Stimulated activated CD8-positive, alpha-beta memory T cell treated with anti-CD3 and anti-CD28 coated beads, Interleukin-2, amount 100 ng/mL, for 48 hours (primary cell): Measurements from ENCODE around the gene PCDHA9.
"Not testable (repeated sequence)": the region's sequence is repeated elsewhere in the genome, so short reads cannot be mapped to it uniquely, and the experiment has no call there.

Experiments
- DNase-seq, 2 donors: peaks; one replicate each; pipeline ENCODE4 v3.0.0-alpha.2; 2020; ENCODE audit warnings: low read depth in 2 of 2

The PCDHA9 gene, protein sequence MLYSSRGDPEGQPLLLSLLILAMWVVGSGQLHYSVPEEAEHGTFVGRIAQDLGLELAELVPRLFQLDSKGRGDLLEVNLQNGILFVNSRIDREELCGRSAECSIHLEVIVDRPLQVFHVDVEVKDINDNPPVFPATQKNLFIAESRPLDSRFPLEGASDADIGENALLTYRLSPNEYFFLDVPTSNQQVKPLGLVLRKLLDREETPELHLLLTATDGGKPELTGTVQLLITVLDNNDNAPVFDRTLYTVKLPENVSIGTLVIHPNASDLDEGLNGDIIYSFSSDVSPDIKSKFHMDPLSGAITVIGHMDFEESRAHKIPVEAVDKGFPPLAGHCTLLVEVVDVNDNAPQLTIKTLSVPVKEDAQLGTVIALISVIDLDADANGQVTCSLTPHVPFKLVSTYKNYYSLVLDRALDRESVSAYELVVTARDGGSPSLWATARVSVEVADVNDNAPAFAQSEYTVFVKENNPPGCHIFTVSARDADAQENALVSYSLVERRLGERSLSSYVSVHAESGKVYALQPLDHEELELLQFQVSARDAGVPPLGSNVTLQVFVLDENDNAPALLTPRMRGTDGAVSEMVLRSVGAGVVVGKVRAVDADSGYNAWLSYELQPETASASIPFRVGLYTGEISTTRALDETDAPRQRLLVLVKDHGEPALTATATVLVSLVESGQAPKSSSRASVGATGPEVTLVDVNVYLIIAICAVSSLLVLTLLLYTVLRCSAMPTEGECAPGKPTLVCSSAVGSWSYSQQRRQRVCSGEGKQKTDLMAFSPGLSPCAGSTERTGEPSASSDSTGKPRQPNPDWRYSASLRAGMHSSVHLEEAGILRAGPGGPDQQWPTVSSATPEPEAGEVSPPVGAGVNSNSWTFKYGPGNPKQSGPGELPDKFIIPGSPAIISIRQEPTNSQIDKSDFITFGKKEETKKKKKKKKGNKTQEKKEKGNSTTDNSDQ

DNA sequence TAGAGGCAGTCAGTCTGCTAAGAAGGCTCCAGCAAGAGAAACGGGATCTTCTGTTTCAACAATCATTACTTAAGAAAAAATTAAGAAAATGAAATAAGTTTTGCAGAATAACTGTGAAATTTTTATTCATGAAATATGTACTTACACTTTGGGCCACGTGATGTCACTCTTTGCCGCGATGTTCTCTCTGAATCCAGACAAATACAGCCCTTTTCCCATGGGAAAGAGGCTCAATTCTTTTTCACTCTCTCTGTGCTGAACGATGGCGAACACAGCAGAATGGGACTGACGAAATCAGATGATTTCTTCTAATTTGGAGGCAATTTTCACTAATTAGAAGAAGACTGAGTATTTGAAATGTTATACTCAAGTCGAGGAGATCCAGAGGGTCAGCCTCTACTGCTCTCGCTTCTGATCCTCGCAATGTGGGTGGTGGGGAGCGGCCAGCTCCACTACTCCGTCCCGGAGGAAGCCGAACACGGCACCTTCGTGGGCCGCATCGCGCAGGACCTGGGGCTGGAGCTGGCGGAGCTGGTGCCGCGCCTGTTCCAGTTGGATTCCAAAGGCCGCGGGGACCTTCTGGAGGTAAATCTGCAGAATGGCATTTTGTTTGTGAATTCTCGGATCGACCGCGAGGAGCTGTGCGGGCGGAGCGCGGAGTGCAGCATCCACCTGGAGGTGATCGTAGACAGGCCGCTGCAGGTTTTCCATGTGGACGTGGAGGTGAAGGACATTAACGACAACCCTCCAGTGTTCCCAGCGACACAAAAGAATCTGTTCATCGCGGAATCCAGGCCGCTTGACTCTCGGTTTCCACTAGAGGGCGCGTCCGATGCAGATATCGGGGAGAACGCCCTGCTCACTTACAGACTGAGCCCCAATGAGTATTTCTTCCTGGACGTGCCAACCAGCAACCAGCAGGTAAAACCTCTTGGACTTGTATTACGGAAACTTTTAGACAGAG lies at the start of gene PCDHA9:
PCDHA9 (plus strand) TSS at position 244 of the 964 bp plus-strand sequence; CDS start at position 358, 114 bp downstream.
- DNase-seq: not testable (repeated sequence)

DNA sequence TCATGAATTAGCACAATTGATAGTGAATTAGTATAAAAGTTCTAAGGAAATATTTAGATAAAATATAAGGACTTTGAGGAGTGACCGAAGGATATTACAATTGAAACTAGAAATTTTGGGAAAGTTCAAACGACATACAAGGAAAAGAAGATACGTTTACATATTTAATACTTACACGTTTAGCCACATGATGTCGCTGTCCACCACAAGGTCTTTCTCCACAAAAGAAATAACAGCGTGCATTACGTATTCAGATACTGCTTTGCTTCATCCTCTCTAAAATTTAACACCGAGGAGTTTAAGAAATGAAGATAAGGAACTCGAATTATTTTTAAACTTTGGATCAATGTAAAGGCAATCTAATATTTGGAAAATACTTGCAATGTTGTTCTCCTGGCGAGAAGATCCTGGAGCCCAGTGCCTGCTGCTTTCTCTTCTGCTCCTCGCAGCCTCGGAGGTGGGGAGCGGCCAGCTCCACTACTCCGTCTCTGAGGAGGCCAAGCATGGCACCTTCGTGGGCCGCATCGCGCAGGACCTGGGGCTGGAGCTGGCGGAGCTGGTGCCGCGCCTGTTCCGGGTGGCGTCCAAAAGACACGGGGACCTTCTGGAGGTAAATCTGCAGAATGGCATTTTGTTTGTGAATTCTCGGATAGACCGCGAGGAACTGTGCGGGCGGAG lies 47.2 kb upstream of the PCDHA9 start, which contains the start of gene PCDHA3:
PCDHA3 (plus strand) TSS at position 242 of the 678 bp plus-strand sequence.
- DNase-seq: no peak

DNA sequence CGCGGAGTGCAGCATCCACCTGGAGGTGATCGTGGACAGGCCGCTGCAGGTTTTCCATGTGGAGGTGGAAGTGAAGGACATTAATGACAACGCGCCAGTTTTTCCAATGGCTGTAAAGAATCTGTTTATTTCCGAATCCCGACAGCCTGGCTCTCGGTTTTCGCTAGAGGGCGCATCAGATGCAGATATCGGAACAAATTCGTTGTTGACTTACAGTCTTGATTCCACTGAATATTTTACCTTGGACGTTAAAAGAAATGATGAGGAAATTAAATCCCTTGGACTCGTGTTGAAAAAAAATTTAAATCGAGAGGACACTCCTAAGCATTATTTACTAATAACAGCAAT lies 46.7 kb upstream of the PCDHA9 start:
- no peak for DNase-seq

DNA sequence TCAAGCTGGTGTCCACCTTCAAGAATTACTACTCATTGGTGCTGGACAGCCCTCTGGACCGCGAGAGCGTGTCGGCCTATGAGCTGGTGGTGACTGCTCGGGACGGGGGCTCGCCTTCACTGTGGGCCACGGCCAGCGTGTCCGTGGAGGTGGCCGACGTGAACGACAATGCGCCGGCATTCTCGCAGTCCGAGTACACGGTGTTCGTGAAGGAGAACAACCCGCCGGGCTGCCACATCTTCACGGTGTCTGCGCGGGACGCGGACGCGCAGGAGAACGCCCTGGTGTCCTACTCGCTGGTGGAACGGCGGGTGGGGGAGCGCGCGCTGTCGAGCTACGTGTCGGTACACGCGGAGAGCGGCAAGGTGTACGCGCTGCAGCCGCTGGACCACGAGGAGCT lies 45.8 kb upstream of the PCDHA9 start:
- not testable (repeated sequence) for DNase-seq

DNA sequence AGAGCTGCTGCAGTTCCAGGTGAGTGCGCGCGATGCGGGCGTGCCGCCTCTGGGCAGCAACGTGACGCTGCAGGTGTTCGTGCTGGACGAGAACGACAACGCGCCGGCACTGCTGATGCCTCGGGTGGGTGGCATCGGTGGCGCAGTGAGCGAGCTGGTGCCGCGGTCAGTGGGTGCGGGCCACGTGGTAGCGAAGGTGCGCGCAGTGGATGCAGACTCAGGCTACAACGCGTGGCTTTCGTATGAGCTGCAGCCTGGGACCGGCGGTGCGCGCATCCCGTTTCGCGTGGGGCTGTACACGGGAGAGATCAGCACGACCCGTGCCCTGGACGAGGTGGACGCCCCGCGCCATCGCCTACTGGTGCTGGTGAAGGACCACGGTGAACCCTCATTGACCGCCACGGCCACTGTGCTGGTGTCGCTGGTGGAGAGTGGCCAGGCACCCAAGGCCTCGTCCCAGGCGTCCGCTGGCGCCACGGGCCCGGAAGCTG lies 45.4 kb upstream of the PCDHA9 start:
- no peak for DNase-seq

DNA sequence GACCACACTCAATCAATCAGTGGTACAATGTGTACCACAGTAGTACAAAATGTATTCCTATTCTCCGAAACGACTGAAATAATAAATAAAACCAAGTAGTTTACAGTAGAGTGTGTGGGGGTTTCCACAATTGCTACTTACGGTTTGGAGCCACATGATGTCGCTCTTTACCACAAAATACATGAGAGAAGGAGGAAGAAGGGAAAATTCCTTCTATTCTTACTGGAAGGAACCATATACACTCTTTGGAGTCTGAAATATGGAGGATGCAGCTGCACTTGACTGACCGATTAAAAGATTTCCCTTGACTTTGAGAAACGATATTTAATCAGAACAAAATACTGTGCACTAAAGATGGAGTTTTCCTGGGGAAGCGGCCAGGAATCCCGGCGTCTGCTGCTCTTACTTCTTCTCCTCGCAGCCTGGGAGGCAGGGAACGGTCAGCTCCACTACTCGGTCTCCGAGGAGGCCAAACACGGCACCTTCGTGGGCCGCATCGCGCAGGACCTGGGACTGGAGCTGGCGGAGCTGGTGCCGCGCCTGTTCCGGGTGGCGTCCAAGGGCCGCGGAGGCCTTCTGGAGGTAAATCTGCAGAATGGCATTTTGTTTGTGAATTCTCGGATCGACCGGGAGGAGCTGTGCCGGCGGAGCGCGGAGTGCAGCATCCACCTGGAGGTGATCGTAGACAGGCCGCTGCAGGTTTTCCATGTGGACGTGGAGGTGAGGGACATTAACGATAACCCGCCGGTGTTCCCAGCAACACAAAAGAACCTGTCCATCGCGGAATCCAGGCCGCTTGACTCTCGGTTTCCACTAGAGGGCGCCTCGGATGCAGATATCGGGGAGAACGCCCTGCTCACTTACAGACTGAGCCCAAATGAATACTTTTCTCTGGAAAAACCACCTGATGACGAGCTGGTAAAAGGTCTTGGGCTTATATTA lies 41.1 kb upstream of the PCDHA9 start, which contains the start of gene PCDHA4:
PCDHA4 (plus strand) TSS at position 235 of the 942 bp plus-strand sequence.
- DNase-seq: no peak

DNA sequence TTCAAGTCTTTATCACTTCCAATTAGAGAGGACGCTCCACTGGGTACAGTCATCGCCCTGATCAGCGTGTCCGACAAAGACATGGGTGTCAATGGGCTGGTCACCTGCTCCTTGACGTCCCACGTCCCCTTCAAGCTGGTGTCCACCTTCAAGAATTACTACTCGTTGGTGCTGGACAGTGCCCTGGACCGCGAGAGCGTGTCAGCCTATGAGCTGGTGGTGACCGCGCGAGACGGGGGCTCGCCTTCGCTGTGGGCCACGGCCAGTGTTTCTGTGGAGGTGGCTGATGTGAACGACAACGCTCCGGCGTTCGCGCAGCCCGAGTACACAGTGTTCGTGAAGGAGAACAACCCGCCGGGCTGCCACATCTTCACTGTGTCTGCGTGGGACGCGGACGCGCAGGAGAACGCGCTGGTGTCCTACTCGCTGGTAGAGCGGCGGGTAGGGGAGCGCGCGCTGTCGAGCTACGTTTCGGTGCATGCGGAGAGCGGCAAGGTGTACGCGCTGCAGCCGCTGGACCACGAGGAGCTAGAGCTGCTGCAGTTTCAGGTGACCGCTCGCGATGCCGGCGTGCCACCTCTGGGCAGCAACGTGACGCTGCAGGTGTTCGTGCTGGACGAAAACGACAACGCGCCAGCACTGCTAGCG lies 39.8 kb upstream of the PCDHA9 start:
- not testable (repeated sequence) for DNase-seq

DNA sequence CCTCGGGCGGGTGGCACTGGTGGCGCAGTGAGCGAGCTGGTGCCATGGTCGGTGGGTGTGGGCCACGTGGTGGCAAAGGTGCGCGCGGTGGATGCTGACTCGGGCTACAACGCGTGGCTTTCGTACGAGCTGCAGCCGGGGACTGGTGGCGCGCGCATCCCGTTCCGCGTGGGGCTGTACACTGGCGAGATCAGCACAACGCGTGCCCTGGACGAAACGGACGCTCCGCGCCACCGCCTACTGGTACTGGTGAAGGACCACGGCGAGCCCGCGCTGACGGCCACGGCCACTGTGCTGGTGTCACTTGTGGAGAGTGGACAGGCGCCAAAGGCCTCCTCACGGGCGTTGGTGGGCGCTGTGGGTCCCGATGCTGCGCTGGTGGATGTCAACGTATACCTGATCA lies 39.3 kb upstream of the PCDHA9 start:
- no peak for DNase-seq

DNA sequence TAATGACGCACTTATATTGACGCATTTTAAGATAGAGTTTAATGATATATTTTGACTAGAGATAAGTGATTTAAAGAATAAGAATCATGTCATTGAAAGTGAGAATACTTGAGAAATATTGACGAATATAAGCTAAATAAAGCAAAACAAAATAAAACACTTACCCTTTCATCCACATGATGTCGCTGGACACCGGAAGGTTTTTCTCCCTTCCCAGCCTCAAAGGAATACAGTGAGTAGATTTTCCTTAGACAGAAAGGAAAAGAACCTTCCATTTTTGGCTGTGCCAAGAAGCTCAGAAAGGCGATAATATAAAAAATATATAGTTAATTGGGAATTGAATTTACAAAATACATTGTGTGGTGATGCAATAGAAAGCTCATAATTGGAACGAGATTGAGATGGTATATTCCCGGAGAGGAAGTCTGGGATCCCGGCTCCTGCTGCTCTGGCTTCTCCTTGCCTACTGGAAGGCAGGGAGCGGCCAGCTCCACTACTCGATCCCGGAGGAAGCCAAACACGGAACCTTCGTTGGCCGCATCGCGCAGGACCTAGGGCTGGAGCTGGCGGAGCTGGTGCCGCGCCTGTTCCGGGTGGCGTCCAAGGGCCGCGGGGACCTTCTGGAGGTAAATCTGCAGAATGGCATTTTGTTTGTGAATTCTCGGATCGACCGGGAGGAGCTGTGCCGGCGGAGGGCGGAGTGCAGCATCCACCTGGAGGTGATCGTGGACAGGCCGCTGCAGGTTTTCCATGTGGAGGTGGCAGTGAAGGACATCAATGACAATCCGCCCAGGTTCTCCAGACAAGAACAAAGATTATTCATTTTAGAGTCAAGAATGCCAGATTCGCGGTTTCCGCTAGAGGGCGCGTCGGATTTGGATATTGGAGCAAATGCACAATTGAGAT lies 26.6 kb upstream of the PCDHA9 start, which contains the start of gene PCDHA5:
PCDHA5 (plus strand) TSS at position 239 of the 906 bp plus-strand sequence.
- peak; percentile 23 to 24 for DNase-seq

DNA sequence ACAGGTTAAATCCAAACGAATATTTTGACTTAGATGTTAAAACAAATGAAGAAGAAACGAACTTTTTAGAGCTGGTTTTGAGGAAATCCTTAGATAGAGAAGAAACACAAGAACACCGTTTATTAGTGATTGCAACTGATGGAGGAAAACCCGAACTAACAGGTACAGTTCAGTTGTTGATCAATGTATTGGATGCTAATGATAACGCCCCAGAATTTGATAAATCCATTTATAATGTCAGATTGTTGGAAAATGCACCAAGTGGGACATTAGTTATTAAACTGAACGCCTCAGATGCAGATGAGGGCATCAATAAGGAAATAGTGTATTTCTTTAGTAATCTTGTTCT lies 25.9 kb upstream of the PCDHA9 start:
- DNase-seq: no peak

DNA sequence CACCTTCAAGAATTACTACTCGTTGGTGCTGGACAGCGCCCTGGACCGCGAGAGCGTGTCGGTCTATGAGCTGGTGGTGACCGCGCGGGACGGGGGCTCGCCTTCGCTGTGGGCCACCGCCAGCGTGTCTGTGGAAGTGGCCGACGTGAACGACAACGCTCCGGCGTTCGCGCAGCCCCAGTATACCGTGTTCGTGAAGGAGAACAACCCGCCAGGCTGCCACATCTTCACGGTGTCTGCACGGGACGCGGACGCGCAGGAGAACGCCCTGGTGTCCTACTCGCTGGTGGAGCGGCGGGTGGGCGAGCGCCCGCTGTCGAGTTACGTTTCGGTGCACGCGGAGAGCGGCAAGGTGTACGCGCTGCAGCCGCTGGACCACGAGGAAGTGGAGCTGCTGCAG lies 25.2 kb upstream of the PCDHA9 start:
- DNase-seq: not testable (repeated sequence)

DNA sequence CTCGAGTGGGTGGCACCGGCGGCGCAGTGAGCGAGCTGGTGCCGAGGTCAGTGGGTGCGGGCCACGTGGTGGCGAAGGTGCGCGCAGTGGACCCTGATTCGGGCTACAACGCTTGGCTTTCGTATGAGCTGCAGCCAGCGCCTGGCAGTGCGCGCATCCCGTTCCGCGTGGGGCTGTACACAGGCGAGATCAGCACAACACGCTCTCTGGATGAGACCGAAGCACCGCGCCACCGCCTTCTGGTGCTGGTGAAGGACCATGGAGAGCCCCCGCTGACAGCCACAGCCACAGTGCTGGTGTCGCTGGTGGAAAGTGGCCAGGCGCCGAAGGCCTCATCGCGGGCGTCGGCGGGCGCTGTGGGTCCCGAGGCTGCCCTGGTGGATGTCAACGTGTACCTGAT lies 24.7 kb upstream of the PCDHA9 start:
- DNase-seq: no peak

DNA sequence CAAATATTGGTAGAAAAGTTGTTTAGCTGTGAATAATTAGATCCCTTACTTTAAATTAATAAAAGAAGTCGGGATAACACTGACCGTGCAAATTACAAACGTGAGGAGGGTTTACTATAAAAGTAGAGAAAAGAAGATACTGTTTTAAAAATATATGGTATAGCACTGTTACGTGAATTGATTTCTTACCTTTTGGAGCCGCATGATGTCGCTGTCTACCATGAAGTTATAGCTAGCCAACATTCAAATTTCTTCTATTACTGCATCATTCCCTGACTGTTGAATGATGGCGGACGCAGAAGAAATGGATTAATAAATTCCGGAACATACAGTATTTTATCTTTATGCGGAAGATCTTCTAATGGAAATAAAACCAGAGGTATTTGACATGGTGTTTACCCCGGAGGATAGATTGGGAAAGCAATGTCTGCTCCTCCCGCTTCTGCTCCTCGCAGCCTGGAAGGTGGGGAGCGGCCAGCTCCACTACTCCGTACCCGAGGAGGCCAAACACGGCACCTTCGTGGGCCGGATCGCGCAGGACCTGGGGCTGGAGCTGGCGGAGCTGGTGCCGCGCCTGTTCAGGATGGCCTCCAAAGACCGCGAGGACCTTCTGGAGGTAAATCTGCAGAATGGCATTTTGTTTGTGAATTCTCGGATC lies 20.3 kb upstream of the PCDHA9 start, which contains the start of gene PCDHA6:
PCDHA6 (plus strand) TSS at position 257 of the 658 bp plus-strand sequence; CDS start at position 389, 132 bp downstream.
- DNase-seq: no peak

DNA sequence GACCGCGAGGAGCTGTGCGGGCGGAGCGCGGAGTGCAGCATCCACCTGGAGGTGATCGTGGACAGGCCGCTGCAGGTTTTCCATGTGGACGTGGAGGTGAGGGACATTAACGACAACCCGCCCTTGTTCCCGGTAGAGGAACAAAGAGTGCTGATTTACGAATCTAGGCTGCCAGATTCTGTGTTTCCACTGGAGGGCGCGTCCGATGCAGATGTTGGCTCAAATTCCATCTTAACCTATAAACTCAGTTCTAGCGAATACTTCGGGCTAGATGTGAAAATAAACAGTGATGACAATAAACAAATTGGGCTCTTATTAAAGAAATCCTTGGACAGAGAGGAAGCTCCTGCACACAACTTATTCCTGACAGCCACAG lies 19.8 kb upstream of the PCDHA9 start:
- no peak for DNase-seq

DNA sequence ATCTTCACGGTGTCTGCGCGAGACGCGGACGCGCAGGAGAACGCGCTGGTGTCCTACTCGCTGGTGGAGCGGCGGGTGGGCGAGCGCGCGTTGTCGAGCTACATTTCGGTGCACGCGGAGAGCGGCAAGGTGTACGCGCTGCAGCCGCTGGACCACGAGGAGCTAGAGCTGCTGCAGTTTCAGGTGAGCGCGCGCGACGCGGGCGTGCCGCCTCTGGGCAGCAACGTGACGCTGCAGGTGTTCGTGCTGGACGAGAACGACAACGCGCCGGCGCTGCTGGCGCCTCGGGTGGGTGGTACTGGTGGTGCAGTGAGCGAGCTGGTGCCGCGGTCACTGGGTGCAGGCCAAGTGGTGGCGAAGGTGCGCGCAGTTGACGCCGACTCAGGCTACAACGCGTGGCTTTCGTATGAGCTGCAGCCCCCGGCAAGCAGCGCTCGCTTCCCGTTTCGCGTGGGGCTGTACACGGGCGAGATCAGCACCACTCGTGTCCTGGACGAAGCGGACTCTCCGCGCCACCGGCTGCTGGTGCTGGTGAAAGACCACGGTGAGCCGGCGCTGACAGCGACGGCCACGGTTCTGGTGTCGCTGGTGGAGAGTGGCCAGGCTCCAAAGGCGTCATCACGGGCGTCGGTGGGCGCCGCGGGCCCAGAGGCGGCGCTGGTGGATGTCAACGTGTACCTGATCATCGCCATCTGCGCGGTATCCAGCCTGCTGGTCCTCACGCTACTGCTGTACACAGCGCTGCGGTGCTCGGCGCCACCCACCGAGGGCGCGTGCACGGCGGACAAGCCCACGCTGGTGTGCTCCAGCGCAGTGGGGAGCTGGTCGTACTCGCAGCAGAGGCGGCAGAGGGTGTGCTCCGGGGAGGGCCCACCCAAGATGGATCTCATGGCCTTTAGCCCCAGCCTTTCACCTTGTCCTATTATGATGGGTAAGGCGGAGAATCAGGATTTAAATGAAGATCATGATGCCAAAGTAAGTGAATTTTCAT lies 18.4 kb upstream of the PCDHA9 start:
- DNase-seq: not testable (repeated sequence)

DNA sequence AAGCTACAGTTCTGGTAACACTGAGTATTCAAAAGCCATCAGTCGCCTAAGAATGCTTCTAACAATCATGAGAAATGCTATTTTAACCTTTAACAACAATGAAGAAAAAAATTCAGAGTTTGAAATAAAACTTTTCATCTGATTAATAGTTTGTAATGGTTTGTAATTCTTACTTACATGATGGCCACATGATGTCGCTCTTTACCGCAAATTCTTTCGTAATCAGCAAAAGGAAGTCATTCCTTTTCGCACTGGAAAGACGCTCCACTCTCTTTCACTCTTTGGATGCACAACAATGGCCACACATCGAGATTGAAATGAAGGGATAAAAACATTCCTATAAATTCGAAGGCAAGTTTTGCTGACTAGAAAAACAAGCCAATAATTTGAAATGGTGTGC lies 14.2 kb upstream of the PCDHA9 start, which contains the start of gene PCDHA7:
PCDHA7 (plus strand) TSS at position 277 of the 400 bp plus-strand sequence; CDS start at position 392, 115 bp downstream.
- DNase-seq: no peak
